H1 (cell line): ENCODE measurements around the gene HOXC11. TPM values are rescaled to one million over a fixed set of nuclear protein-coding genes. Genes with fewer than 3 reads are reported as not detected.

Experiments used
- CTCF ChIA-PET: fragments of 300-600 bp; sonication (Branson Sonifier 250); formaldehyde crosslinking; loops from one replicate; lab custom pipeline; 2021; ENCODE audit not compliant: partially characterized antibody; lab: Charles Lee
- POLR2A ChIA-PET: fragments of 300-600 bp; sonication (Branson Sonifier 250); formaldehyde crosslinking; loops from one replicate; lab custom pipeline; 2021; ENCODE audit warnings: inconsistent platforms; ENCODE audit not compliant: partially characterized antibody; lab: Charles Lee
- DNase-seq, 2 experiments: peaks; one replicate each; pipeline versions ENCODE4 v3.0.0 to v3.0.0-alpha.2; 2010 to 2022; ENCODE audit warnings: low spot score in 2 of 2, low read depth in 1 of 2, mixed read lengths in 1 of 2
- FAIRE-seq: peaks from 2 replicates; lab custom pipeline; 2011; peaks lifted over from hg19 to GRCh38; lab: Jason Lieb, UNC
- H2AFZ ChIP-seq: 2 replicates; pipeline ENCODE4 v1.8.1; 2012; ENCODE audit warnings: low read length, inconsistent platforms
- H2AK5ac ChIP-seq: 2 replicates; pipeline ENCODE4 v1.6.1; 2013; ENCODE audit warnings: low read depth, low read length
- H2BK120ac ChIP-seq: replicated peaks from 2 replicates; pipeline ENCODE3; 2013; ENCODE audit warnings: low read depth, low read length, inconsistent platforms
- H2BK12ac ChIP-seq: 2 replicates; pipeline ENCODE4 v1.6.1; 2013; ENCODE audit warnings: low read depth, low read length
- H2BK15ac ChIP-seq: 2 replicates; pipeline ENCODE4 v1.6.1; 2013; ENCODE audit warnings: low read length
- H2BK20ac ChIP-seq: 2 replicates; pipeline ENCODE4 v1.6.1; 2013; ENCODE audit warnings: low read length
- H2BK5ac ChIP-seq: 2 replicates; pipeline ENCODE4 v1.6.1; 2013; ENCODE audit warnings: low read depth, low read length
- H3K14ac ChIP-seq: 2 replicates; pipeline ENCODE4 v1.6.1; 2013; ENCODE audit warnings: inconsistent platforms; ENCODE audit not compliant: insufficient read length
- H3K18ac ChIP-seq: 2 replicates; pipeline ENCODE4 v1.6.1; 2013; ENCODE audit warnings: low read length; ENCODE audit errors: extremely low read depth
- H3K23ac ChIP-seq: 2 replicates; pipeline ENCODE4 v1.6.1; 2013; ENCODE audit warnings: inconsistent platforms; ENCODE audit not compliant: insufficient read length
- H3K23me2 ChIP-seq: 2 replicates; pipeline ENCODE4 v1.6.1; 2013; ENCODE audit warnings: low read depth, low read length
- H3K27ac ChIP-seq: 2 replicates; pipeline ENCODE4 v1.6.1; 2011; ENCODE audit warnings: low read depth, low read length, inconsistent platforms
- H3K27me3 ChIP-seq, 4 experiments: replicated peaks in 1 of 4; 1 replicate in 1 of 4; 2 replicates in 3 of 4; pipeline versions ENCODE4 v1.6.1 to v1.8.1; 2011 to 2013; ENCODE audit warnings: low read length in 3 of 4, mild to moderate bottlenecking in 3 of 4, inconsistent platforms in 2 of 4, mixed read lengths in 2 of 4, moderate library complexity in 1 of 4; ENCODE audit not compliant: control insufficient read depth in 3 of 4, insufficient read depth in 3 of 4; ENCODE audit errors: extremely low read depth in 1 of 4
- H3K36me3 ChIP-seq, 4 experiments: 2 replicates each; pipeline versions ENCODE4 v1.6.1 to v1.8.1; 2011 to 2013; ENCODE audit warnings: mild to moderate bottlenecking in 4 of 4, low read length in 3 of 4, moderate library complexity in 2 of 4, control low read depth in 1 of 4, inconsistent platforms in 1 of 4; ENCODE audit not compliant: insufficient read depth in 4 of 4, control insufficient read depth in 2 of 4
- H3K4ac ChIP-seq: replicated peaks from 2 replicates; pipeline ENCODE3; 2013; ENCODE audit warnings: low read length, low read depth, mixed read lengths, inconsistent platforms; ENCODE audit not compliant: insufficient read length
- H3K4me1 ChIP-seq, 4 experiments: replicated peaks in 1 of 4; 1 replicate in 1 of 4; 2 replicates in 3 of 4; pipeline versions ENCODE4 v1.6.1 to v1.8.1; 2011 to 2013; ENCODE audit warnings: low read length in 3 of 4, inconsistent platforms in 2 of 4, mixed read lengths in 1 of 4; ENCODE audit not compliant: insufficient read depth in 4 of 4, control insufficient read depth in 3 of 4
- H3K4me2 ChIP-seq, 2 experiments: 2 replicates each; pipeline versions ENCODE4 v1.6.1 to v1.8.1; 2011 to 2013; ENCODE audit warnings: low read depth in 2 of 2, low read length in 2 of 2, control low read depth in 1 of 2, inconsistent platforms in 1 of 2, mild to moderate bottlenecking in 1 of 2; ENCODE audit not compliant: insufficient read depth in 1 of 2
- H3K4me3 ChIP-seq, 4 experiments: fragments of 200-600, 300-600 bp in 1 of 4; sonication (generic), shearing (Covaris generic), sonication (Bioruptor Twin) in 1 of 4; 2 replicates each; pipeline versions ENCODE4 v1.5.1 to v1.8.1; 2011 to 2016; ENCODE audit warnings: low read length in 4 of 4, low read depth in 3 of 4, control low read depth in 2 of 4, inconsistent platforms in 2 of 4, mild to moderate bottlenecking in 2 of 4, mixed read lengths in 1 of 4, moderate library complexity in 1 of 4; ENCODE audit not compliant: insufficient read depth in 2 of 4; ENCODE audit errors: extremely low read depth in 1 of 4
- H3K56ac ChIP-seq: replicated peaks from 2 replicates; pipeline ENCODE3; 2013; ENCODE audit warnings: low read depth, mild to moderate bottlenecking, mixed read lengths, low read length, inconsistent platforms; ENCODE audit not compliant: insufficient read length
- H3K79me1 ChIP-seq: 2 replicates; pipeline ENCODE4 v1.6.1; 2013; ENCODE audit warnings: low read depth, low read length, control low read depth
- H3K79me2 ChIP-seq, 2 experiments: 2 replicates each; pipeline versions ENCODE4 v1.6.1 to v1.8.1; 2012 to 2013; ENCODE audit warnings: low read length in 2 of 2, mild to moderate bottlenecking in 2 of 2, inconsistent platforms in 1 of 2; ENCODE audit not compliant: insufficient read depth in 2 of 2, control insufficient read depth in 1 of 2
- H3K9ac ChIP-seq, 4 experiments: replicated peaks in 1 of 4; 1 replicate in 1 of 4; 2 replicates in 3 of 4; pipeline versions ENCODE4 v1.6.1 to v1.8.1; 2011 to 2013; ENCODE audit warnings: low read depth in 3 of 4, low read length in 3 of 4, control low read depth in 2 of 4, mild to moderate bottlenecking in 2 of 4, moderate library complexity in 2 of 4, inconsistent platforms in 1 of 4; ENCODE audit errors: extremely low read depth in 1 of 4
- H3K9me3 ChIP-seq, 2 experiments: 2 replicates each; pipeline versions ENCODE4 v1.6.1 to v1.8.1; 2012 to 2013; ENCODE audit warnings: mild to moderate bottlenecking in 2 of 2, moderate library complexity in 2 of 2, control low read depth in 1 of 2, inconsistent platforms in 1 of 2, low read depth in 1 of 2, low read length in 1 of 2, mixed read lengths in 1 of 2; ENCODE audit not compliant: insufficient read depth in 2 of 2
- H4K20me1 ChIP-seq, 2 experiments: replicated peaks in 1 of 2; 2 replicates each; pipeline versions ENCODE3 to v1.8.1; 2011 to 2013; ENCODE audit warnings: inconsistent platforms in 2 of 2, low read length in 2 of 2, mild to moderate bottlenecking in 1 of 2; ENCODE audit not compliant: insufficient read depth in 2 of 2, control insufficient read depth in 1 of 2
- H4K5ac ChIP-seq: 2 replicates; pipeline ENCODE4 v1.6.1; 2013; ENCODE audit warnings: low read length, low read depth, mixed read lengths, inconsistent platforms; ENCODE audit not compliant: insufficient read length
- H4K8ac ChIP-seq: 2 replicates; pipeline ENCODE4 v1.8.0; 2013; ENCODE audit warnings: mild to moderate bottlenecking, moderate library complexity, low read length, inconsistent platforms; ENCODE audit not compliant: insufficient read depth; ENCODE audit errors: extremely low read depth
- H4K91ac ChIP-seq: replicated peaks from 2 replicates; pipeline ENCODE3; 2013; ENCODE audit warnings: low read length, mixed read lengths, inconsistent platforms; ENCODE audit not compliant: insufficient read length
- BACH1 ChIP-seq: IDR thresholded peaks from 2 replicates; pipeline ENCODE4 v1.6.1; 2012; ENCODE audit warnings: low read length, improper control_type of control experiment
- EGR1 ChIP-seq: IDR thresholded peaks from 2 replicates; pipeline ENCODE4 v1.6.1; 2011; ENCODE audit warnings: low read depth, low read length, borderline replicate concordance
- EZH2 ChIP-seq: fragments of 200-600 bp; sonication (generic); IDR thresholded peaks from 2 replicates; pipeline ENCODE4 v1.7.1; 2012; ENCODE audit warnings: low read depth, mild to moderate bottlenecking, moderate library complexity, low read length, inconsistent platforms; ENCODE audit not compliant: severe bottlenecking
- POLR2AphosphoS5 ChIP-seq: IDR thresholded peaks from 2 replicates; pipeline ENCODE4 v1.6.1; 2011; ENCODE audit warnings: low read depth, low read length
- RNF2 ChIP-seq: fragments of 200-900, 300-1000 bp; sonication (generic); IDR thresholded peaks from 2 replicates; pipeline ENCODE4 v1.7.1; 2016; ENCODE audit warnings: borderline replicate concordance, low read depth, mild to moderate bottlenecking, antibody characterized with exemption, low read length; ENCODE audit not compliant: poor library complexity, severe bottlenecking; ENCODE audit errors: missing control alignments
- SIN3A ChIP-seq, 2 experiments: IDR thresholded peaks in 1 of 2; conservative IDR thresholded peaks in 1 of 2; 2 replicates each; pipeline ENCODE4 v1.6.1; 2011 to 2012; ENCODE audit warnings: low read length in 2 of 2, improper control_type of control experiment in 1 of 2, low read depth in 1 of 2, mild to moderate bottlenecking in 1 of 2
- SUZ12 ChIP-seq: fragments of 200-600 bp; sonication (generic); IDR thresholded peaks from 2 replicates; pipeline ENCODE4 v1.6.1; 2012; ENCODE audit warnings: mild to moderate bottlenecking, inconsistent platforms, low read length, moderate library complexity, mixed read lengths
- WGBS, 2 experiments: shearing (Covaris generic) in 1 of 2; methylation state at CpG; one replicate each; pipeline versions ENCODE4 v1.1.6 to v1.1.7; 2013 to 2015; ENCODE audit warnings: low lambda C conversion rate in 2 of 2, mixed read lengths in 2 of 2, inconsistent platforms in 1 of 2, low coverage in 1 of 2, missing lambda C conversion rate in 1 of 2; ENCODE audit not compliant: insufficient replicate concordance in 2 of 2, insufficient coverage in 1 of 2, insufficient read length in 1 of 2; ENCODE audit errors: extremely low coverage in 1 of 2, missing lambda C conversion rate in 1 of 2; 5-methylcytosine and 5-hydroxymethylcytosine counted together
- polyA plus RNA-seq, 7 experiments: library from polyadenylated mRNA; depleted of rRNA in 3 of 7; stranded (reverse) in 5 of 7; unstranded in 2 of 7; fragments of >200 nt in 5 of 7; fragments of 200-250 nt in 2 of 7; gene quantifications; 1 replicate in 5 of 7; 2 replicates in 1 of 7; 4 replicates in 1 of 7; pipeline versions ENCODE4 v1.2.1 to v1.2.3, GENCODE V29; 2011 to 2013; ENCODE audit warnings: missing spikeins in 2 of 7, mixed read lengths in 2 of 7
- total RNA-seq: library from RNA; stranded (reverse); fragmentation: NEBNext Ultra II Directional; extraction: Animal tissue kit (Norgen Biotek cat#: 25700); gene quantifications from 2 replicates; pipeline ENCODE4 v1.2.1, GENCODE V29; 2021
- TF ChIP-seq, protein P1 (sequence below): IDR thresholded peaks from 2 replicates; pipeline ENCODE4 v1.6.1; 2012; ENCODE audit warnings: low read length, inconsistent platforms
- TF ChIP-seq, protein P2 (sequence below): IDR thresholded peaks from 2 replicates; pipeline ENCODE4 v1.6.1; 2011; ENCODE audit warnings: low read depth, mild to moderate bottlenecking, low read length; ENCODE audit not compliant: insufficient read depth

The HOXC11 gene
- total and polyA plus RNA-seq, 2 of the 8 experiments (the other 6 are each of a cell fraction or from before 2014, with no cell fraction given): not detected

DNA sequence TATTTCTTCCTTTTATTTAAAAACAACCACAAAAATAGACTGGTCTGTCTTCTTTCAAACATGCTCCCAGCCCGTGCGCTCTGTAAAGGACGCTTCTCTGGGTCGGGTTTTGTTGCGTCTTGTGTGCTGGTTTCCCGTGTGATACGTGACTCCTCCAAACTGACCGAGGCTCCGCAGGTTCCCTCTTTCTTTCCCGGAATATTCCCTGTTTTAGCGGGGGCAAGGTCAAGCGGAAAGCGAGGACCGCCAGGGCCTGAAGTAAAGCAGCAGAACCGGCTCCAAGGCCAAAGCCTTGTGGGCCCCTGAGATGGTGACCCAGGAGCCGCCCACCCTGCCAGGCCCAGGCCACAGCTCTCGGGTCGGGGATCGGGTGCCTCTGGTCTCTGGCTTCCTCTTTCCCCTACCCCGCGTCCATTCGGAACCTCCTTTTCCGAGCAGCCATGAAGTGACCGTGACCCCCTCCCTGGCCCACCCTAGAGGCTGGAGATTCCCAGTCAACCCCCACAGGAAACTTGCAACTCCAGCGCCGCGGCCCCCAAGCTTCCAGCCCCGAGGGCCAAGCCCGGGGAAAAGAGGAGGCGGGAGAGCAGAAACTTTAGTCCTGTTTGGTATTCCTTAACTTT, 11.1 kb downstream of the HOXC11 start:
- Histone ChIP-seq H4K91ac (no peak overlapping the region), H3K9me3 (peaks cover 0 to 9% of the 10 kb centered on the region in 2 experiments; a peak in 1 of 4 replicates), H3K23me2 (no peaks in the 10 kb centered on the region; the same call in 1 of the 2 replicates), H3K4me3 (no peak overlapping the region), H4K5ac (no peak overlapping the region), H3K4me2 (peak overlapping the region in 1 of 2 experiments; percentile 9; a peak in 1 of 4 replicates), H2BK20ac (no peak overlapping the region), H3K56ac (no peak overlapping the region), H2AFZ (no peak overlapping the region), H3K27me3 (peaks cover 92 to 99% (median 97%) of the 10 kb centered on the region in 4 experiments), H3K79me2 (no peaks in the 10 kb centered on the region), H3K36me3 (peaks cover 0 to 8% (median 0%) of the 10 kb centered on the region in 4 experiments; a peak in 1 of 8 replicates), H3K18ac (no peak overlapping the region; the same call in 1 of the 2 replicates), H2BK12ac (peak overlapping the region; percentile 50; the same call in 1 of the 2 replicates), H3K23ac (no peak overlapping the region), H4K20me1 (peaks cover 15 to 32% of the 10 kb centered on the region in 2 experiments), H2BK120ac (no peak overlapping the region), H3K9ac (no peak overlapping the region), H2BK5ac (no peak overlapping the region), H4K8ac (no peak overlapping the region), H2AK5ac (no peak overlapping the region), H3K4ac (no peak overlapping the region), H3K79me1 (no peaks in the 10 kb centered on the region), H3K4me1 (peaks cover 0 to 6% (median 3%) of the 10 kb centered on the region in 4 experiments; a peak in 3 of 7 replicates), H3K27ac (no peak overlapping the region)
- WGBS, 2 experiments: 12% methylated on average over 20 of the region's 30 CpGs; no CpG with 5 or more reads in 1 of the 2 experiments
- ChIA-PET CTCF (interaction anchor here (1.2 to 5.8 kb wide), 13 partner anchors 8 to 231 kb away, joined by 4 to 91 read pairs (median 20); partner anchors contain the start of genes HOXC12, HOXC8 and HOXC9), POLR2A (interaction anchor here (1.1 kb wide), 1 partner anchor 40 kb away, joined by 3 read pairs; no protein-coding TSS in a partner anchor)
- no peak for TF ChIP-seq SIN3A (conservative IDR thresholded peaks at IDR 0.05 in 1 of 2, IDR thresholded peaks at IDR 0.05 in 1 of 2; ENCODE audit: low read depth in 1 of 2, low read length in 2 of 2)
- TF ChIP-seq, protein P1, sequence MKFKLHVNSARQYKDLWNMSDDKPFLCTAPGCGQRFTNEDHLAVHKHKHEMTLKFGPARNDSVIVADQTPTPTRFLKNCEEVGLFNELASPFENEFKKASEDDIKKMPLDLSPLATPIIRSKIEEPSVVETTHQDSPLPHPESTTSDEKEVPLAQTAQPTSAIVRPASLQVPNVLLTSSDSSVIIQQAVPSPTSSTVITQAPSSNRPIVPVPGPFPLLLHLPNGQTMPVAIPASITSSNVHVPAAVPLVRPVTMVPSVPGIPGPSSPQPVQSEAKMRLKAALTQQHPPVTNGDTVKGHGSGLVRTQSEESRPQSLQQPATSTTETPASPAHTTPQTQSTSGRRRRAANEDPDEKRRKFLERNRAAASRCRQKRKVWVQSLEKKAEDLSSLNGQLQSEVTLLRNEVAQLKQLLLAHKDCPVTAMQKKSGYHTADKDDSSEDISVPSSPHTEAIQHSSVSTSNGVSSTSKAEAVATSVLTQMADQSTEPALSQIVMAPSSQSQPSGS: no peak
- TF ChIP-seq EGR1: no peak
- TF ChIP-seq BACH1: no peak
- TF ChIP-seq SUZ12: peak; percentile 90
- peak; percentile 67 for TF ChIP-seq RNF2
- TF ChIP-seq, protein P2, sequence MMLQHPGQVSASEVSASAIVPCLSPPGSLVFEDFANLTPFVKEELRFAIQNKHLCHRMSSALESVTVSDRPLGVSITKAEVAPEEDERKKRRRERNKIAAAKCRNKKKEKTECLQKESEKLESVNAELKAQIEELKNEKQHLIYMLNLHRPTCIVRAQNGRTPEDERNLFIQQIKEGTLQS: no peak
- TF ChIP-seq EZH2: peak; percentile 79
- TF ChIP-seq POLR2AphosphoS5: no peak
- TF ChIP-seq, all 59 proteins: peak for 3
- FAIRE-seq (no peak), DNase-seq (no peak)
- no peak overlapping the region for H3K14ac ChIP-seq
- H2BK15ac ChIP-seq: no peak overlapping the region
